ENCODE results near the gene ATP10A.

The ATP10A gene

GRCh38 chr15:25838871-25839195, 24.3 kb downstream of the ATP10A start:
- Mint-ChIP-seq H3K27ac (peak overlapping the region in 2 of 3 experiments; percentile 12 to 18), H3K4me3 (no peak overlapping the region), H3K4me1 (peaks cover 19% of the 10 kb centered on the region), H3K9me3 (no peaks in the 10 kb centered on the region), H3K27me3 (ENCODE audit: low read depth) (peaks cover 21% of the 10 kb centered on the region), H3K36me3 (ENCODE audit: low read depth) (no peaks in the 10 kb centered on the region)
- no peak for TF ChIP-seq CTCF (IDR thresholded peaks at IDR 0.05; ENCODE audit: unreplicated experiment in 3 of 3)

- no peaks in the 10 kb centered on the region for H3K9me3 Mint-ChIP-seq
- H3K36me3 Mint-ChIP-seq (ENCODE audit: low read depth) = no peaks in the 10 kb centered on the region
- H3K27me3 Mint-ChIP-seq (ENCODE audit: low read depth) = peaks cover 15% of the 10 kb centered on the region
- TF ChIP-seq CTCF (IDR thresholded peaks at IDR 0.05; ENCODE audit: unreplicated experiment in 3 of 3) = no peak
- peaks cover 14% of the 10 kb centered on the region for H3K4me1 Mint-ChIP-seq
- peak overlapping the region in 2 of 3 experiments; percentile 12 to 18 for H3K27ac Mint-ChIP-seq
- H3K4me3 Mint-ChIP-seq = no peak overlapping the region
Measured at GRCh38 chr15:25838191-25838870, 24.8 kb downstream of the ATP10A start.

- H3K9me3 Mint-ChIP-seq = peaks cover 6% of the 10 kb centered on the region
Measured at GRCh38 chr15:25832158-25832557, 31.0 kb downstream of the ATP10A start.

GRCh38 chr15:25830844-25831451, 32.2 kb downstream of the ATP10A start:
- peaks cover 31% of the 10 kb centered on the region for H3K4me1 Mint-ChIP-seq
- H3K27me3 Mint-ChIP-seq (ENCODE audit: low read depth) = peaks cover 6% of the 10 kb centered on the region
- no peaks in the 10 kb centered on the region for H3K36me3 Mint-ChIP-seq (ENCODE audit: low read depth)
- no peak for TF ChIP-seq CTCF (IDR thresholded peaks at IDR 0.05; ENCODE audit: unreplicated experiment in 3 of 3)
- peak overlapping the region in 2 of 3 experiments; percentile 10 to 41 for H3K4me3 Mint-ChIP-seq
- H3K27ac Mint-ChIP-seq = peak overlapping the region; percentile 33 to 66 (median 59)
- peaks cover 14% of the 10 kb centered on the region for H3K9me3 Mint-ChIP-seq

More at GRCh38 chr15:25832158-25832557, 31.0 kb downstream of the ATP10A start:
- Mint-ChIP-seq H3K27me3 (ENCODE audit: low read depth) (peaks cover 6% of the 10 kb centered on the region), H3K4me1 (peaks cover 31% of the 10 kb centered on the region), H3K27ac (no peak overlapping the region), H3K36me3 (ENCODE audit: low read depth) (no peaks in the 10 kb centered on the region), H3K4me3 (no peak overlapping the region)
- no peak for TF ChIP-seq CTCF (IDR thresholded peaks at IDR 0.05; ENCODE audit: unreplicated experiment in 3 of 3)

- no peak overlapping the region for H3K4me3 Mint-ChIP-seq
- peaks cover 22% of the 10 kb centered on the region for H3K9me3 Mint-ChIP-seq
- H3K27me3 Mint-ChIP-seq (ENCODE audit: low read depth) = peaks cover 6% of the 10 kb centered on the region
- no peaks in the 10 kb centered on the region for H3K36me3 Mint-ChIP-seq (ENCODE audit: low read depth)
- TF ChIP-seq CTCF (IDR thresholded peaks at IDR 0.05; ENCODE audit: unreplicated experiment in 3 of 3) = no peak
- peak overlapping the region in 1 of 3 experiments; percentile 36 for H3K27ac Mint-ChIP-seq
- H3K4me1 Mint-ChIP-seq = peaks cover 31% of the 10 kb centered on the region
Measured at GRCh38 chr15:25829073-25829472, 34.1 kb downstream of the ATP10A start.

GRCh38 chr15:25825207-25825606, 37.9 kb downstream of the ATP10A start:
- peaks cover 6% of the 10 kb centered on the region for H3K27me3 Mint-ChIP-seq (ENCODE audit: low read depth)
- TF ChIP-seq CTCF (IDR thresholded peaks at IDR 0.05; ENCODE audit: unreplicated experiment in 3 of 3) = no peak
- peaks cover 7% of the 10 kb centered on the region for H3K4me1 Mint-ChIP-seq
- peaks cover 22% of the 10 kb centered on the region for H3K9me3 Mint-ChIP-seq
- H3K36me3 Mint-ChIP-seq (ENCODE audit: low read depth) = no peaks in the 10 kb centered on the region
- no peak overlapping the region for H3K4me3 Mint-ChIP-seq
- H3K27ac Mint-ChIP-seq = no peak overlapping the region

Measured in nephron (organoid).